Pancreas (tissue), 10 donors: Measurements from ENCODE around the gene ITSN1. TPM values are rescaled to one million over a fixed set of nuclear protein-coding genes. Genes with fewer than 3 reads are reported as not detected.

Experiments
- ATAC-seq, 4 donors: fragments of 200-7000 bp; cut with Tn5 transposase; one replicate each; pipeline versions ENCODE4 v1.8.0 to v1.9.1; 2020; ENCODE audit warnings: mild to moderate bottlenecking in 4 of 4, moderate library complexity in 4 of 4
- DNase-seq, 6 donors: peaks; one replicate each; pipeline ENCODE4 v3.0.0-alpha.2; 2020
- FAIRE-seq: peaks from 2 replicates; lab custom pipeline; 2012; peaks lifted over from hg19 to GRCh38; lab: Jason Lieb, UNC
- H3K27ac ChIP-seq, 4 donors: fragments of 200-600 bp; sonication (generic); 1 replicate in 3 of 4; 2 replicates in 1 of 4; pipeline versions ENCODE4 v1.5.0 to v1.8.0; 2020
- H3K27me3 ChIP-seq, 4 donors: fragments of 200-600 bp; one replicate each; pipeline ENCODE4 v1.8.0; 2021
- H3K36me3 ChIP-seq, 3 donors: fragments of 200-600 bp; sonication (generic) in 1 of 3; one replicate each; pipeline versions ENCODE4 v1.5.0 to v1.8.0; 2020 to 2021
- H3K4me1 ChIP-seq, 3 donors: fragments of 200-600 bp; one replicate each; pipeline ENCODE4 v1.8.0; 2021
- H3K4me3 ChIP-seq, 4 donors: fragments of 200-600 bp; sonication (generic) in 2 of 4; one replicate each; pipeline versions ENCODE4 v1.5.0 to v1.8.0; 2020 to 2021
- H3K9me3 ChIP-seq, 4 donors: fragments of 200-600 bp; one replicate each; pipeline ENCODE4 v1.8.0; 2021
- CTCF ChIP-seq, 4 donors: fragments of 200-600 bp; sonication (generic) in 3 of 4; IDR thresholded peaks; one replicate each; pipeline versions ENCODE4 v1.5.0 to v1.8.0; 2021; ENCODE audit warnings: antibody characterized with exemption in 4 of 4
- WGBS, 2 donors: extraction: QIAGEN DNeasy Blood & Tissue Kit; methylation state at CpG; one replicate each; pipeline ENCODE4 v1.1.7; 2013; 5-methylcytosine and 5-hydroxymethylcytosine counted together
- intact Hi-C, 3 donors: fragments of 100-400 bp; cut with DNase I; formaldehyde crosslinking; loops; one replicate each; pipeline versions ENCODE4 v1.11.1 to v1.14.2; 2022
- polyA plus RNA-seq, 2 donors: library from polyadenylated mRNA; stranded (reverse); fragments of 200-250 nt; gene quantifications; one replicate each; pipeline ENCODE4 v1.2.3, GENCODE V29; 2013
- total RNA-seq, 6 donors: library from RNA; stranded (reverse); fragmentation: NEBNext Ultra II Directional in 4 of 6; extraction: Animal tissue kit (Norgen Biotek cat#: 25700) in 4 of 6; gene quantifications; one replicate each; pipeline versions ENCODE4 v1.2.1 to v1.2.4, GENCODE V29; 2021 to 2023
- donor health status: healthy with polysubstance abuse.
- donor health status: DM: no; HTN: no; CAD: no; lungs with moderate emphysema.
- donor health status: DM: no; HTN: no; CAD: no.
- donor health status: control.
- donor health status: control.
- donor health status: Bipolar disorder and iron deficiency.
- donor health status: DM: yes; HTN: yes; CAD: no.
- donor health status: DM: no; HTN: no; CAD: no.
- donor health status: DM: no; HTN: no; CAD: no.
- donor health status: DM: yes; HTN: yes; CAD: no.

ITSN1 gene
- total and polyA plus RNA-seq, 8 donors = 3.5 to 19.4 (median 6.0) TPM

- peak in 3 of 4 donors; percentile 66 to 82 (median 80) for ATAC-seq
- no peak for FAIRE-seq
- DNase-seq = no peak
- H3K36me3 ChIP-seq = no peaks in the 10 kb centered on the region
- peaks cover 0 to 4% (median 0%) of the 10 kb centered on the region in 3 donors for H3K4me1 ChIP-seq
- no peaks in the 10 kb centered on the region for H3K27me3 ChIP-seq
- intact Hi-C loops = no loop called here
- H3K4me3 ChIP-seq = peak overlapping the region in 3 of 4 donors; percentile 6 to 31 (median 12)
- H3K27ac ChIP-seq = peak overlapping the region in 2 of 4 donors; percentile 42 to 66
- no peak for TF ChIP-seq CTCF (IDR thresholded peaks at IDR 0.05)
- 61 to 69% methylated on average over 10 of the region's 10 CpGs for WGBS, 2 donors
- H3K9me3 ChIP-seq = no peaks in the 10 kb centered on the region
Observed at GRCh38 chr21:33931799-33932390, 289.6 kb downstream of the ITSN1 start.

DNA sequence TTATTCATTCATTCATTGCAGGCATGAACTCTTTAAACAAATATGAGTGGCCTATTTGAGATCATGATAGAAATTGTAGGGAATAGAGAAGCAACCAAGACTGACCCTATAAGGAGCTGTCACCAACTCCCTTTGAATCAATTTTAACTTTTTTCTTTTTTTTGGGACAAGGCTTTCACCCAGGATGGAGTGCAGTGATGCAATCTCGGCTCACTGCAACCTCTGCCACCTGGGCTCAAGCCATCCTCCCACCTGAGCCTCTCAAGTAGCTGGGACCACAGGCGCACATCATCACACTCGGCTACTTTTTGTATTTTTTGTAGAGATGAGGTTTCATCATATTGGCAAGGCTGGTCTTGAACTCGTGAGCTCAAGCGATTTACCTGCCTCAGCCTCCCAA, 290.4 kb downstream of the ITSN1 start:
- DNase-seq (no peak), ATAC-seq (no peak), FAIRE-seq (no peak)
- H3K27me3 ChIP-seq = no peaks in the 10 kb centered on the region
- no peaks in the 10 kb centered on the region for H3K9me3 ChIP-seq
- 86 to 89% methylated on average over 5 of the region's 5 CpGs for WGBS, 2 donors
- no peak overlapping the region for H3K27ac ChIP-seq
- H3K4me3 ChIP-seq = peak overlapping the region in 1 of 4 donors; percentile 31
- no peak for TF ChIP-seq CTCF (IDR thresholded peaks at IDR 0.05)
- no peaks in the 10 kb centered on the region for H3K36me3 ChIP-seq
- intact Hi-C loops = no loop called here
- H3K4me1 ChIP-seq = peaks cover 0 to 4% (median 0%) of the 10 kb centered on the region in 3 donors

GRCh38 chr21:33936301-33937038, 294.2 kb downstream of the ITSN1 start:
- H3K27me3 ChIP-seq = no peaks in the 10 kb centered on the region
- H3K4me3 ChIP-seq = no peak overlapping the region
- H3K4me1 ChIP-seq = peaks cover 0 to 4% (median 0%) of the 10 kb centered on the region in 3 donors
- WGBS, 2 donors = 62 to 65% methylated on average over 4 of the region's 4 CpGs
- TF ChIP-seq CTCF (IDR thresholded peaks at IDR 0.05) = no peak
- FAIRE-seq = no peak
- no peak for DNase-seq
- H3K36me3 ChIP-seq = no peaks in the 10 kb centered on the region
- intact Hi-C loops = no loop called here
- no peak overlapping the region for H3K27ac ChIP-seq
- no peaks in the 10 kb centered on the region for H3K9me3 ChIP-seq
- no peak for ATAC-seq

DNA sequence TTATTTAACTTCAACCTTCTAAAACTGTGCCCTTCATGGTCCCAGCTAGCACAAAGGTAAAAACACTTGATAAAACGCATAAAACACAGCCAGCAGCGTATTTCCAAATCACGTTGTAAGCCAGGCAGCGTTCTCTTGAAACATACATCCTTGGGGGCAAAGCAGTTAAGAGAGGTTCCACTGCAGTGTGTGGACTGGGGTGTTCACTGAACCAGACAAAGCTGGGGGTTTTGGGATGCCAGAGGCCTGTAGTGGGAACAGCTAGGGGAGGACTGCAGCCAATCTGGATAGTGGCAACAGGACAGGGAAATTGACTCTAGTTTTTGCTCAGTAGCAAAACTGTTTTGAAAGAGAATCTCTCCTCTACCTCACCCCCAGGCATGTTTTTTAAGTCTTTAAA, 294.8 kb downstream of the ITSN1 start:
- intact Hi-C loops = no loop called here
- TF ChIP-seq CTCF (IDR thresholded peaks at IDR 0.05) = no peak
- Histone ChIP-seq H3K36me3 (no peaks in the 10 kb centered on the region), H3K9me3 (no peaks in the 10 kb centered on the region), H3K27me3 (no peaks in the 10 kb centered on the region), H3K4me3 (no peak overlapping the region), H3K27ac (no peak overlapping the region), H3K4me1 (peaks cover 0 to 2% (median 0%) of the 10 kb centered on the region in 3 donors)
- DNase-seq (no peak), FAIRE-seq (no peak), ATAC-seq (no peak)
- 84 to 87% methylated on average over 4 of the region's 4 CpGs for WGBS, 2 donors

DNA sequence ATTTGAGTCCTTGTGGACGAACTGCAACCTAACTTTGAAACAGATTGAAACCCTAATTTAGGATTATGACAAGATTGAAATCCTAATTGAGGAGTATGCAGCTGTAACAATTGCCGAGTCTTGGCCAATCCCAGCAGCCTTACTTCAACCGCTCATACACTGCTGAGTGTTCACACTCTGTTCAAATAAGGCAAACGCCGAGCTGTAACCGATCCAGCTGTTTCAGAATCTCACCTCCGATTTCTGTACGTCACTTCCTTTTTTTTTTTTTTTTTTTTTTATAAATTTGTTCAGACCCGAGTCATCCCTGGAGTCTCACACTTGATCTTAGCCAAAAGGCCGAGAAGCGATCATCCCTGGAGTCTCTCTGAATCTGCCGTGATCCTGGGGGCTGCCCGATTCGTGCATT, 295.6 kb downstream of the ITSN1 start:
- intact Hi-C loops = no loop called here
- H3K27me3 ChIP-seq = no peaks in the 10 kb centered on the region
- FAIRE-seq (no peak), ATAC-seq (peak in 2 of 4 donors; percentile 15 to 16), DNase-seq (no peak)
- no peak overlapping the region for H3K4me3 ChIP-seq
- H3K4me1 ChIP-seq = no peaks in the 10 kb centered on the region
- WGBS, 2 donors = 79 to 80% methylated on average over 14 of the region's 14 CpGs
- no peaks in the 10 kb centered on the region for H3K9me3 ChIP-seq
- H3K36me3 ChIP-seq = no peaks in the 10 kb centered on the region
- no peak overlapping the region for H3K27ac ChIP-seq
- TF ChIP-seq CTCF (IDR thresholded peaks at IDR 0.05) = no peak
